HepG2 (cell line): Measurements from ENCODE around the gene CIB2. TPM values are rescaled to one million over a fixed set of nuclear protein-coding genes. Genes with fewer than 3 reads are reported as not detected.

Experiments used
- CBX2 ChIP-seq, 2 experiments: fragments of 200-600 bp in 1 of 2; sonication (generic); formaldehyde crosslinking in 1 of 2; IDR thresholded peaks; 2 replicates each; pipeline versions ENCODE4 v1.7.0 to v1.8.1; 2018 to 2022; ENCODE audit warnings: low read depth in 2 of 2, low read length in 1 of 2, mild to moderate bottlenecking in 1 of 2, missing genetic modification reagents in 1 of 2
- DMAP1 ChIP-seq: IDR thresholded peaks from 2 replicates; pipeline ENCODE4 v1.6.1; 2016
- MTA3 ChIP-seq: sonication (generic); formaldehyde crosslinking; IDR thresholded peaks from 2 replicates; pipeline ENCODE4 v1.4.0; 2020; ENCODE audit warnings: missing genetic modification reagents
- NFE2 ChIP-seq: sonication (generic); formaldehyde crosslinking; IDR thresholded peaks from 2 replicates; pipeline ENCODE4 v1.4.0; 2020; ENCODE audit warnings: missing genetic modification reagents
- RBAK ChIP-seq: sonication (generic); formaldehyde crosslinking; IDR thresholded peaks from 2 replicates; pipeline ENCODE4 v1.5.1; 2020; ENCODE audit warnings: mild to moderate bottlenecking, missing genetic modification reagents
- REST ChIP-seq, 2 experiments: IDR thresholded peaks; 2 replicates each; pipeline ENCODE4 v1.6.1; 2011 to 2012; ENCODE audit warnings: low read length in 2 of 2, borderline replicate concordance in 1 of 2, low read depth in 1 of 2, mild to moderate bottlenecking in 1 of 2, moderate library complexity in 1 of 2
- SNAPC5 ChIP-seq: sonication (generic); formaldehyde crosslinking; IDR thresholded peaks from 2 replicates; pipeline ENCODE4 v1.8.1; 2023; ENCODE audit warnings: mild to moderate bottlenecking, missing genetic modification reagents, borderline replicate concordance
- TIGD3 ChIP-seq: sonication (generic); formaldehyde crosslinking; IDR thresholded peaks from 2 replicates; pipeline ENCODE4 v1.5.1; 2020; ENCODE audit warnings: mild to moderate bottlenecking, missing genetic modification reagents, borderline replicate concordance
- ZNF274 ChIP-seq: sonication (generic); formaldehyde crosslinking; IDR thresholded peaks from 2 replicates; pipeline ENCODE4 v1.5.1; 2020; ENCODE audit warnings: mild to moderate bottlenecking, missing genetic modification reagents
- ZNF318 ChIP-seq: sonication (generic); formaldehyde crosslinking; IDR thresholded peaks from 2 replicates; pipeline ENCODE4 v1.4.0; 2020; ENCODE audit warnings: mild to moderate bottlenecking, missing genetic modification reagents
- ZNF451 ChIP-seq: sonication (generic); formaldehyde crosslinking; IDR thresholded peaks from 2 replicates; pipeline ENCODE4 v1.5.0; 2020; ENCODE audit warnings: mild to moderate bottlenecking, missing genetic modification reagents
- ZNF567 ChIP-seq: sonication (generic); formaldehyde crosslinking; IDR thresholded peaks from 2 replicates; pipeline ENCODE4 v1.8.1; 2023; ENCODE audit warnings: mild to moderate bottlenecking, missing genetic modification reagents, borderline replicate concordance
- ZZZ3 ChIP-seq: sonication (generic); formaldehyde crosslinking; IDR thresholded peaks from 2 replicates; pipeline ENCODE4 v1.4.0; 2020; ENCODE audit warnings: missing genetic modification reagents, mild to moderate bottlenecking, borderline replicate concordance
- polyA plus RNA-seq, 8 experiments: library from polyadenylated mRNA; depleted of rRNA in 3 of 8; stranded (reverse) in 7 of 8; unstranded in 1 of 8; fragments of >200 nt; fragmentation: Illumina TruSeq in 4 of 8; extraction: Trizol in 4 of 8; gene quantifications; 2 replicates each; pipeline versions ENCODE4 v1.2.1 to v1.2.3, GENCODE V29; 2011 to 2016; ENCODE audit warnings: low read depth in 4 of 8, missing spikeins in 1 of 8, mixed read lengths in 1 of 8; ENCODE audit not compliant: insufficient read depth in 1 of 8
- total RNA-seq, 5 experiments: library from RNA; depleted of rRNA; stranded (reverse); fragments of >200 nt; fragmentation: Illumina TruSeq; extraction: Trizol; gene quantifications; 2 replicates each; pipeline ENCODE4 v1.2.3, GENCODE V29; 2016; ENCODE audit warnings: low read depth in 1 of 5

Gene CIB2
- total and polyA plus RNA-seq, 2 of the 13 experiments (the other 11 are each of a cell fraction or from before 2014, with no cell fraction given), result 1.4 to 1.5 TPM

- no peak for TF ChIP-seq ZNF318 (CRISPR knock-in tag)
- no peak for TF ChIP-seq TIGD3 (CRISPR knock-in tag)
- no peak for TF ChIP-seq CBX2 (IDR thresholded peaks at IDR 0.05; ENCODE audit: low read depth, low read length)
- no peak for TF ChIP-seq CBX2 (CRISPR knock-in tag; IDR thresholded peaks at IDR 0.05; ENCODE audit: low read depth)
- no peak for TF ChIP-seq NFE2 (CRISPR knock-in tag)
- 0 out of 2 replicates have a peak, but pooled peaks have one; percentile 54 for TF ChIP-seq SNAPC5 (CRISPR knock-in tag)
- no peak for TF ChIP-seq ZZZ3 (CRISPR knock-in tag)
- no peak for TF ChIP-seq REST (IDR thresholded peaks at IDR 0.05; ENCODE audit: borderline replicate concordance in 1 of 2, low read depth in 1 of 2, low read length in 2 of 2)
- TF ChIP-seq DMAP1 (CRISPR knock-in tag), result no peak
- 0 out of 2 replicates have a peak, but pooled peaks have one; percentile 31 for TF ChIP-seq ZNF567 (CRISPR knock-in tag)
- TF ChIP-seq ZNF451 (CRISPR knock-in tag), result 0 out of 2 replicates have a peak, but pooled peaks have one; percentile 30
- TF ChIP-seq MTA3, result no peak
- no peak for TF ChIP-seq RBAK
- no peak for TF ChIP-seq ZNF274 (CRISPR knock-in tag)
Measured at GRCh38 chr15:78149068-78149804, 18.0 kb upstream of the CIB2 start, which contains the start of gene IDH3A (continued).
